ENCODE data around the gene NFYC. TPM values are rescaled to one million over a fixed set of nuclear protein-coding genes. Genes with fewer than 3 reads are reported as not detected.

The NFYC gene
- total and polyA plus RNA-seq, 2 experiments from 2014 or later = 124 to 149 TPM

DNA sequence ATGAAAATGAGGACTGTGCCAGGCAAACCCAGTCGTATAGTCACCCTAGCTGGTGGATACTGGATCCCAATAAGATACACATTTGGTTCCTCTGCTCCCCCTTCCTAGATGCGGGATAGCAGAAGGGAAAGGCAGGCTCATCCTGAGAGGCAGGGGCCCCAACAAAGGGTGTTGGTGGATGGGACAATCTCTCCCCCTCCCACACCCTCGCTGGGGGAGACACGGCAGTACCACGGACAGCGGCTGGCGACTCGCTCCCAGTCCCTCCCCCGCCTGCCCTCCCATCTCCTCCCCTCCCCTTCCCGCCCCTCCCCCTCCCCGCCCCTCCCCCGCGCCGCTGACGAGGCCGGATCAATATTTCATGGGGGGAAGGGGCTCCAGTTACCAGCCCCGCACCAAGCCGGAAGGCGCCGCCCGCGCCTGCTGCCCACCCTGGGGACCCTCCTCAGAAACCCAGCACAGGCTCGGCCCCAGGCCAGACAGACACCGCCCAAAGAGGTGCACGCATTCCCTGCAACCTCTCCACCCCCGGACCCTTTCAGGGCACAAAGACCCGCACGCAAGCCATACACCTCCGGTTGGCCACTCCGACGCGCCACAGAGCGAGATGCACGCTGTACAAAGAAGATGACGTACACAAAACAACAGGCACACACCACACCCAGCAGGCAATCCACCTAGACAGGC, 37.5 kb upstream of the NFYC start:
- TF ChIP-seq, protein P1, sequence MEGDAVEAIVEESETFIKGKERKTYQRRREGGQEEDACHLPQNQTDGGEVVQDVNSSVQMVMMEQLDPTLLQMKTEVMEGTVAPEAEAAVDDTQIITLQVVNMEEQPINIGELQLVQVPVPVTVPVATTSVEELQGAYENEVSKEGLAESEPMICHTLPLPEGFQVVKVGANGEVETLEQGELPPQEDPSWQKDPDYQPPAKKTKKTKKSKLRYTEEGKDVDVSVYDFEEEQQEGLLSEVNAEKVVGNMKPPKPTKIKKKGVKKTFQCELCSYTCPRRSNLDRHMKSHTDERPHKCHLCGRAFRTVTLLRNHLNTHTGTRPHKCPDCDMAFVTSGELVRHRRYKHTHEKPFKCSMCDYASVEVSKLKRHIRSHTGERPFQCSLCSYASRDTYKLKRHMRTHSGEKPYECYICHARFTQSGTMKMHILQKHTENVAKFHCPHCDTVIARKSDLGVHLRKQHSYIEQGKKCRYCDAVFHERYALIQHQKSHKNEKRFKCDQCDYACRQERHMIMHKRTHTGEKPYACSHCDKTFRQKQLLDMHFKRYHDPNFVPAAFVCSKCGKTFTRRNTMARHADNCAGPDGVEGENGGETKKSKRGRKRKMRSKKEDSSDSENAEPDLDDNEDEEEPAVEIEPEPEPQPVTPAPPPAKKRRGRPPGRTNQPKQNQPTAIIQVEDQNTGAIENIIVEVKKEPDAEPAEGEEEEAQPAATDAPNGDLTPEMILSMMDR (IDR thresholded peaks at IDR 0.05; ENCODE audit: low read depth, low read length) = no peak

DNA sequence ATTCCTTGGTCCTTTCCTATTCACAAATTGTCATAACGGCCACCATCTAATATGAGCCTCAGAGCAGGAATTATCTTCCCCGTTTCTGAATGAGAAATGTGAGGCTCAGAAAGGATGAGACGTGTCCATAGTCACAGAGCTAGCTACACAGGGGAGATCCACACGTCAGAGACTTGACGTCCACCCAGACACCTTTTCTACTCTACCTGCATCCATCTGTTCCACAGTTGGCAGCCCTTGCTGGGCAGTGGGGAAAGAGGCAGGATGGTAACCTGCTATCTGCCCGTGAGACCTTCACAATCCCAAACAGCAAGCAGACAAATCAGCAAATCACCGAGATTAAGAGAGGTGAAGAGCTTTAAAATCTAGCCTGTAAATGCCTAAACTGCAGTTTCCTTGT, 34.5 kb upstream of the NFYC start:
- TF ChIP-seq, protein P1 (IDR thresholded peaks at IDR 0.05; ENCODE audit: low read depth, low read length) = no peak
- Histone ChIP-seq H3K4me1 (ENCODE audit: low read depth) (peaks cover 47% of the 10 kb centered on the region), H3K27ac (no peak overlapping the region), H3K4me3 (no peak overlapping the region), H3K36me3 (no peaks in the 10 kb centered on the region), H3K27me3 (no peaks in the 10 kb centered on the region), H3K9me3 (ENCODE audit: low read depth) (no peaks in the 10 kb centered on the region)
- no peak for DNase-seq (ENCODE audit: low read depth in 1 of 2, low spot score in 1 of 2)

More for the DNA sequence above, 37.5 kb upstream of the NFYC start:
- no peaks in the 10 kb centered on the region for H3K36me3 ChIP-seq
- H3K27ac ChIP-seq = no peak overlapping the region
- H3K27me3 ChIP-seq = no peaks in the 10 kb centered on the region
- H3K4me3 ChIP-seq = no peak overlapping the region
- peaks cover 32% of the 10 kb centered on the region for H3K4me1 ChIP-seq (ENCODE audit: low read depth)
- DNase-seq (ENCODE audit: low read depth in 1 of 2, low spot score in 1 of 2) = peak; percentile 17 to 74
- H3K9me3 ChIP-seq (ENCODE audit: low read depth) = no peaks in the 10 kb centered on the region

DNA sequence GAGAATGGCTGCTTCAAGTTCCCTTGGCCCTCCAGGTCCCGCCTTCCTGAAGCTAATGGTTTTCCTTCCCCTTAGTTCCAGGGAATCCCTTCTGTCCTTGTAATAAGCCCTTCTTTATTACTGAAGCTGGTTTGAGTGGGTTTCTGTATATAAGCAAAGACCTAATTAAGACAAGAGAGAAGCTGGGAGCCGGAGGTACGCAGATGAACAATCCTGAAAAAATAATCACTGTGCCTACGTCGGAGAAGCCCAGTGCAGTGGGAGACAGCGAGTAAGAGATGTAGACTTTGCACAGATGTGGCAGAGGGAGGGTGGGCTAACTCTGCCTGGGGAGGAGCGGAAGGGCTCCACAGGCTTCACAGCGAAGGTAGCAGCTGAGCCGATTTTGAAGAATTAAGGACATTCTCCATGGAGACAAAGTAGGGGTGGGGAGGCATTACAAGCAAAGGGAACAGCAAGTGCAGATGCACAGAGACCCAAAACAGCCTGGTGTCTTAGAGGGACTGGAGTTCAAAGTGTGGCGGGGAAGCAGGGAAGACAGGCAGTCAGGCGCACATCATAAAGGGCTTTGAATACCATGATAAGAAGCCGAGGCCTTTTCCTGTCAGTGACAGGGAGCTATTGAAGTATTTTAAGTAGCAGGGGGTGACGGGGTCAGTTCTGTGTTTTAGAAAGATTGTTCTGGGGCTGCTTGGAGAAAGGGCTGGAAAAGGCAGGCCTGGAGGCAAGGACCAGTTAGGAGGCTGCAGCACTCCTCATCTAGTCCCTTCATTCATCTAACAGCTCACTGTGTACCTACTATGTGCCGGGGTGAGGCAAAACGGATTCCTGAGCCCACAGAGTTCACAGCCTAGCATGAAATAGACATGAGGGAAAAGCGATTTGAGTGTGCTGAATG, 32.5 kb upstream of the NFYC start:
- Histone ChIP-seq H3K27me3 (no peaks in the 10 kb centered on the region), H3K9me3 (ENCODE audit: low read depth) (no peaks in the 10 kb centered on the region), H3K36me3 (no peaks in the 10 kb centered on the region), H3K4me3 (no peak overlapping the region), H3K4me1 (ENCODE audit: low read depth) (peaks cover 64% of the 10 kb centered on the region), H3K27ac (peak overlapping the region; percentile 97)
- TF ChIP-seq, protein P1 (IDR thresholded peaks at IDR 0.05; ENCODE audit: low read depth, low read length) = no peak
- peak in 1 of 2 donors; percentile 85 for DNase-seq (ENCODE audit: low read depth in 1 of 2, low spot score in 1 of 2)

DNA sequence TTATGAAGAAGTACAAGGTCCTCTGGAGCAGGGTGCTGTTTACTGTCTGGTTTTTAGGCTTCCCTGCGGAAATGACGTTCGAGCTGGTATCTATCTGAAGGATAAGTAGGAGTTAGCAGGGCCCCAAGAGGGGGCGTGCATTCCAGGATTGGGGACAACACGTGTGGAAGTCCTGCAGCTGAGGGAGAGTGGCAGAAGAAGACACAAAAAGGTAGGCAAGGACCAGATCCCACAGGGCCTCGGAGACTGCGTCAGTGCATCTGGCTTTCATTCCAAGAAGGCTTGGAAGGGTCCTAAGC, 31.9 kb upstream of the NFYC start:
- TF ChIP-seq, protein P1 (IDR thresholded peaks at IDR 0.05; ENCODE audit: low read depth, low read length) = no peak
- peaks cover 62% of the 10 kb centered on the region for H3K4me1 ChIP-seq (ENCODE audit: low read depth)
- H3K36me3 ChIP-seq = no peaks in the 10 kb centered on the region
- peak overlapping the region; percentile 97 for H3K27ac ChIP-seq
- DNase-seq (ENCODE audit: low read depth in 1 of 2, low spot score in 1 of 2) = peak in 1 of 2 donors; percentile 12
- no peak overlapping the region for H3K4me3 ChIP-seq
- H3K27me3 ChIP-seq = no peaks in the 10 kb centered on the region
- H3K9me3 ChIP-seq (ENCODE audit: low read depth) = no peaks in the 10 kb centered on the region

DNA sequence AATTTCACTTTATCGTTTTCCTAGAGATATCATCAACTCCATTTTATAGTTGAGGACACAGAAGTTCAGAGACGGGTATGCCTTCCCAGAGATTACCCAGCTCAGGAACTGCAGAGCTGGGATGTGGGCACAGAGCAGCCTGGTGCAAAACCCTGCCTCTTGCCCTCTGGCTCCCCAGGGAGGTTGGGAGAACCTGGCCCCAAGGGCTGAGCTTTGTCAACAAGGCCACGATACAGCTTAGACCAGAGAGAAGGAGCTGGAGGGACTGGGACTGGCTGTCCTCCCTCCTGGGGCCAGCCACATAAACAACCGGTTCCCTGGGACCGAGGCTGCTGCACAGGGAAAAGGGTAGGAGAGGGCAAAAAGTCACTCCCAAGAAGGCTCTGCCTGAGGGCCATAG, 29.8 kb upstream of the NFYC start:
- Histone ChIP-seq H3K9me3 (ENCODE audit: low read depth) (no peaks in the 10 kb centered on the region), H3K27me3 (no peaks in the 10 kb centered on the region), H3K36me3 (no peaks in the 10 kb centered on the region), H3K4me3 (no peak overlapping the region), H3K27ac (no peak overlapping the region), H3K4me1 (ENCODE audit: low read depth) (peaks cover 66% of the 10 kb centered on the region)
- no peak for DNase-seq (ENCODE audit: low read depth in 1 of 2, low spot score in 1 of 2)
- TF ChIP-seq, protein P1 (IDR thresholded peaks at IDR 0.05; ENCODE audit: low read depth, low read length) = no peak
